ENCODE results near the gene CPSF4.
A peak's percentile ranks its signal among the peaks of the same experiment; 100 is the strongest.

The CPSF4 gene

GRCh38 chr7:99504281-99504602, 65.5 kb downstream of the CPSF4 start:
- H3K36me3 ChIP-seq (ENCODE audit: control insufficient read depth, insufficient read depth, low read length), result no peaks in the 10 kb centered on the region
- H3K4me3 ChIP-seq (ENCODE audit: low read length), result peak overlapping the region; percentile 92
- H3K9ac ChIP-seq (ENCODE audit: low read length), result peak overlapping the region; percentile 90
- no peaks in the 10 kb centered on the region for H3K27me3 ChIP-seq (ENCODE audit: control insufficient read depth, insufficient read depth, low read length)
- peaks cover 8% of the 10 kb centered on the region for H3K4me1 ChIP-seq (ENCODE audit: control insufficient read depth, insufficient read depth, low read length)
- H3K9me3 ChIP-seq (ENCODE audit: control insufficient read depth, low read length), result no peaks in the 10 kb centered on the region

GRCh38 chr7:99504603-99505323, 66.0 kb downstream of the CPSF4 start, which contains the start of gene ZKSCAN5:
Gene ZKSCAN5, plus strand, starts transcription at chr7:99504662. Its CDS starts 1,383 bp downstream, at chr7:99506045.
- peak within 1 kb of the TSS; percentile 92 for H3K4me3 ChIP-seq (ENCODE audit: low read length)
- H3K36me3 ChIP-seq (ENCODE audit: control insufficient read depth, insufficient read depth, low read length), result no peaks in the 10 kb centered on the region
- peaks cover 8% of the 10 kb centered on the region for H3K4me1 ChIP-seq (ENCODE audit: control insufficient read depth, insufficient read depth, low read length)
- peak within 1 kb of the TSS; percentile 90 for H3K9ac ChIP-seq (ENCODE audit: low read length)
- H3K9me3 ChIP-seq (ENCODE audit: control insufficient read depth, low read length), result no peaks in the 10 kb centered on the region
- H3K27me3 ChIP-seq (ENCODE audit: control insufficient read depth, insufficient read depth, low read length), result no peaks in the 10 kb centered on the region

DNA sequence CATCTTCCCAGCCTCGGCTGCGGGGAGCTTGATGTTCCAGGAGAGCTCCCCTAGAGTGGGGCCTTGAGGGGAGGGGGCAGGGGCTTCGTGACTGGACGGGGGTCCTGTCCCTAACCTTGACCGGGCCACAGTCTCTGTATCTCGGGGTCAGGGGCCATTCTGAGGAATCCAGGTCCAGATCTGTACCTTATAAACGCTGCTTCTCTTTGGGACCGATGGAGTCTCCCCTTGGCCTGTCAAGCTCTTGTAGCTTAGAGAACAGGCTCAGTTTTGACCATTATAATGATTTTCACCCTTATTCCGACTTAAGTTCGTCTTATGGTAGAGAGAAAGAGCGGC, 66.5 kb downstream of the CPSF4 start:
- Histone ChIP-seq H3K4me3 (ENCODE audit: low read length) (peak overlapping the region; percentile 92), H3K9me3 (ENCODE audit: control insufficient read depth, low read length) (no peaks in the 10 kb centered on the region), H3K9ac (ENCODE audit: low read length) (peak overlapping the region; percentile 90), H3K4me1 (ENCODE audit: control insufficient read depth, insufficient read depth, low read length) (peaks cover 8% of the 10 kb centered on the region), H3K36me3 (ENCODE audit: control insufficient read depth, insufficient read depth, low read length) (no peaks in the 10 kb centered on the region), H3K27me3 (ENCODE audit: control insufficient read depth, insufficient read depth, low read length) (no peaks in the 10 kb centered on the region)

Data from mucosa of stomach (tissue), 1 donor.